ENCODE measurements around the gene KISS1R.

The KISS1R gene

DNA sequence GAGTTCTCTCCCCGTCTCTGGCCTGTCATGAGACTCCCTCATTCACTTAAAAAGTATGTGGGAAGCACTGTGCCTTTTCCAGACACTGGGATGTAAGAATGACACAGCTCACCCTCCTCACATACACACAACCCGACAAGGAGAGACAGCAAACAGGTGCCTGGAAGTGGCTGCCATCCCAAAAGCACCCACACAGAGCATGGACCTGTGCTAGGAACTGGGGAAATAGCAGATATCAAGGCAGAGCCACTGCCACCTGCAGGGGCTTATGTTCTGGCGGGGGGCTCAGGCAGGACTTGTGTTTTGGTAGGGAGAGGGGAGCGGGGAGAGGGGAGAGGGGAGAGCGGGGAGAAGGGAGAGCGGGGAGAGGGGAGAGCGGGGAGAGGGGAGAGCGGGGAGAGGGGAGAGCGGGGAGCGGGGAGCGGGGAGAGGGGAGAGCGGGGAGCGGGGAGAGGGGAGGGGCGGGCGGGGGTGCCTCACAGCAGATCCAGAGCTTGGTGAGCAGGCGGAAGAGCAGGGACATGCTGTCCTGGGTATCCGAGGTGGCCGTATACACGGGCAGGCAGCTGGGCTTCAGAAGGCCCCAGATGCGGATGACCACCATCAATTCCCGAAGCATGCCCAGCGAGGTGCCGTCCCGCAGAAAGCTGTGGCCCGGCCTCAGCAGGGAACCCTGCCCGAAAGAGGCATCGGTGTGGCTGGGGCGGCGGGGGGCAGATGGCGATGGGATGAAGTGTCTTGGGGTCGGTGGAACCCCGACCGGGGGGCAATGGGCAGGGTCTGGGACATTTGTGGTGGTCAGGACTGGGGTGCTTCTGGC, 45.5 kb upstream of the KISS1R start:
- Histone ChIP-seq H3K4me3 (ENCODE audit: low read length, poor library complexity, severe bottlenecking) (no peak overlapping the region), H3K79me2 (ENCODE audit: insufficient read depth, low read length) (no peaks in the 10 kb centered on the region), H3K9me2 (replicated peaks; ENCODE audit: low read depth, low read length) (no peaks in the 10 kb centered on the region), H3K27me3 (ENCODE audit: insufficient read depth, low read length, poor library complexity, severe bottlenecking) (no peaks in the 10 kb centered on the region), H3K4me2 (ENCODE audit: low read depth, low read length, poor library complexity, severe bottlenecking) (no peak overlapping the region), H3K36me3 (ENCODE audit: insufficient read depth, low read length) (no peaks in the 10 kb centered on the region; the same call in 1 of the 2 replicates), H4K20me1 (ENCODE audit: insufficient read depth, low read length, poor library complexity, severe bottlenecking) (no peaks in the 10 kb centered on the region), H3F3A (ENCODE audit: low read depth) (no peaks in the 10 kb centered on the region; the same call in 1 of the 2 replicates), H3K9me3 (ENCODE audit: insufficient read depth, low read depth, low read length) (no peaks in the 10 kb centered on the region), H2AFZ (ENCODE audit: low read length) (no peak overlapping the region), H3K4me1 (ENCODE audit: insufficient read depth, low read length, poor library complexity, severe bottlenecking) (no peaks in the 10 kb centered on the region), H3K9ac (ENCODE audit: low read depth, low read length, poor library complexity, severe bottlenecking) (no peak overlapping the region)
- TF ChIP-seq, protein P1, sequence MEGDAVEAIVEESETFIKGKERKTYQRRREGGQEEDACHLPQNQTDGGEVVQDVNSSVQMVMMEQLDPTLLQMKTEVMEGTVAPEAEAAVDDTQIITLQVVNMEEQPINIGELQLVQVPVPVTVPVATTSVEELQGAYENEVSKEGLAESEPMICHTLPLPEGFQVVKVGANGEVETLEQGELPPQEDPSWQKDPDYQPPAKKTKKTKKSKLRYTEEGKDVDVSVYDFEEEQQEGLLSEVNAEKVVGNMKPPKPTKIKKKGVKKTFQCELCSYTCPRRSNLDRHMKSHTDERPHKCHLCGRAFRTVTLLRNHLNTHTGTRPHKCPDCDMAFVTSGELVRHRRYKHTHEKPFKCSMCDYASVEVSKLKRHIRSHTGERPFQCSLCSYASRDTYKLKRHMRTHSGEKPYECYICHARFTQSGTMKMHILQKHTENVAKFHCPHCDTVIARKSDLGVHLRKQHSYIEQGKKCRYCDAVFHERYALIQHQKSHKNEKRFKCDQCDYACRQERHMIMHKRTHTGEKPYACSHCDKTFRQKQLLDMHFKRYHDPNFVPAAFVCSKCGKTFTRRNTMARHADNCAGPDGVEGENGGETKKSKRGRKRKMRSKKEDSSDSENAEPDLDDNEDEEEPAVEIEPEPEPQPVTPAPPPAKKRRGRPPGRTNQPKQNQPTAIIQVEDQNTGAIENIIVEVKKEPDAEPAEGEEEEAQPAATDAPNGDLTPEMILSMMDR (conservative IDR thresholded peaks at IDR 0.05; ENCODE audit: low read length), result no peak
- no peak for TF ChIP-seq EZH2phosphoT487 (IDR thresholded peaks at IDR 0.05; ENCODE audit: borderline replicate concordance)

DNA sequence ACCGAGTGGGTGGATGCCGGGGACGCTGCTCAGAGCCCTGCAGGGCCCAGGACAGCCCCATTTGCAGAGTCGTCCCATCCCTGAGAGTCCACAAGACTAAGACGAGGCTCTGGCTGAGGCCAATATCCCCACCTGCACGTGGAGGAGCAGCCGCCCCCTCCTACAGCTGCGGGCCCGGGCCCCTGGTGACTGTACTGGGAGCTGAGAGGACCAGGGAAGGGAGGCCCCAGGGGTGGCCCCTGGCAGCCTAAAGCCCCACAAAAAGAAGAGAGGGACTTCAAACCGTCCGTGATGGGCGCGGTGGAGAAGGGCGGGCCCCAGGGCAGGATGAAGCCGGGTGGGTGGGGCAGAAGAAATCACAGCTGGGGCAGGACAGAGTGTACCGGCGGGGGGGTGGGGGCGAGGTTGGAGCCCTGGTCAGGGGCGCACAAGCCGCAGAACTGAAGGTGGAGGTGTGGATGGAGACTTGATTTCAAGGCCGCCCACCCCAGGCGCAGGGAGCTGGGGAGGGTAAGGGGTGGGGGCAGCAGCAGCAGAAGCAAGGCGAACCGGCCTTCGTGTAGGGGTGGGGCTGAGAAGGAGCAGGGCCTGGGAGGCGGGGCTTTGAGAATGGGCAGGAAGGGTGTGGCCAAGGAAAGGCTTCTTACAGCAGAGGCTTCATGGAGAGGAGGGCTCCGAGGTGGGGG, 44.7 kb upstream of the KISS1R start:
- H3K9me2 ChIP-seq (replicated peaks; ENCODE audit: low read depth, low read length), result no peaks in the 10 kb centered on the region
- TF ChIP-seq EZH2phosphoT487 (IDR thresholded peaks at IDR 0.05; ENCODE audit: borderline replicate concordance), result no peak
- H3K4me1 ChIP-seq (ENCODE audit: insufficient read depth, low read length, poor library complexity, severe bottlenecking), result no peaks in the 10 kb centered on the region
- no peak overlapping the region for H3K9ac ChIP-seq (ENCODE audit: low read depth, low read length, poor library complexity, severe bottlenecking)
- H3K79me2 ChIP-seq (ENCODE audit: insufficient read depth, low read length), result no peaks in the 10 kb centered on the region
- H3F3A ChIP-seq (ENCODE audit: low read depth), result no peaks in the 10 kb centered on the region; the same call in 1 of the 2 replicates
- H3K36me3 ChIP-seq (ENCODE audit: insufficient read depth, low read length), result no peaks in the 10 kb centered on the region; the same call in 1 of the 2 replicates
- H3K9me3 ChIP-seq (ENCODE audit: insufficient read depth, low read depth, low read length), result no peaks in the 10 kb centered on the region
- no peak overlapping the region for H2AFZ ChIP-seq (ENCODE audit: low read length)
- no peaks in the 10 kb centered on the region for H4K20me1 ChIP-seq (ENCODE audit: insufficient read depth, low read length, poor library complexity, severe bottlenecking)
- no peaks in the 10 kb centered on the region for H3K27me3 ChIP-seq (ENCODE audit: insufficient read depth, low read length, poor library complexity, severe bottlenecking)
- H3K4me2 ChIP-seq (ENCODE audit: low read depth, low read length, poor library complexity, severe bottlenecking), result no peak overlapping the region
- H3K4me3 ChIP-seq (ENCODE audit: low read length, poor library complexity, severe bottlenecking), result no peak overlapping the region

DNA sequence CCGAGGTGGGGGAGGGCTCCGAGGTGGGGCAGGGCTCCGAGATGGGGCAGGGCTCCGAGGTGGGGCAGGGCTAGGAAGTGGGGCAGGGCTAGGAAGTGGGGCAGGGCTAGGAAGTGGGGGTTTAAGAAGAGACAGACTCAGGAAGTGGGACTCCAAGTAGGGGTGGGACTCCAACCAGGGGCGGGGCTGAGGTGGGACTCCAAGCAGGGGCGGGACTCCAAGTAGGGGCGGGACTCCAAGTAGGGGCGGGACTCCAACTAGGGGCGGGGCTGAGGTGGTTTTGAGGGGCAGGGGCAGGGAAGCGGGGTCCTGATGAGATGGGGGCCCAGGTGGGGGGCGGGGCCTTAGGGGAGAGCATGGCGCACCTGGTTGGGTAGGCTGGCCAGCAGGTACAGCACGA, 44.0 kb upstream of the KISS1R start:
- no peaks in the 10 kb centered on the region for H3K9me3 ChIP-seq (ENCODE audit: insufficient read depth, low read depth, low read length)
- H3F3A ChIP-seq (ENCODE audit: low read depth), result no peaks in the 10 kb centered on the region; the same call in 1 of the 2 replicates
- no peaks in the 10 kb centered on the region for H3K79me2 ChIP-seq (ENCODE audit: insufficient read depth, low read length)
- H3K9me2 ChIP-seq (replicated peaks; ENCODE audit: low read depth, low read length), result no peaks in the 10 kb centered on the region
- H3K9ac ChIP-seq (ENCODE audit: low read depth, low read length, poor library complexity, severe bottlenecking), result no peak overlapping the region
- no peak overlapping the region for H3K4me2 ChIP-seq (ENCODE audit: low read depth, low read length, poor library complexity, severe bottlenecking)
- H3K4me1 ChIP-seq (ENCODE audit: insufficient read depth, low read length, poor library complexity, severe bottlenecking), result no peaks in the 10 kb centered on the region
- no peak for TF ChIP-seq EZH2phosphoT487 (IDR thresholded peaks at IDR 0.05; ENCODE audit: borderline replicate concordance)
- TF ChIP-seq, protein P1 (conservative IDR thresholded peaks at IDR 0.05; ENCODE audit: low read length), result no peak
- H3K36me3 ChIP-seq (ENCODE audit: insufficient read depth, low read length), result no peaks in the 10 kb centered on the region; the same call in 1 of the 2 replicates
- H2AFZ ChIP-seq (ENCODE audit: low read length), result no peak overlapping the region
- H3K27me3 ChIP-seq (ENCODE audit: insufficient read depth, low read length, poor library complexity, severe bottlenecking), result no peaks in the 10 kb centered on the region
- H3K4me3 ChIP-seq (ENCODE audit: low read length, poor library complexity, severe bottlenecking), result no peak overlapping the region
- no peaks in the 10 kb centered on the region for H4K20me1 ChIP-seq (ENCODE audit: insufficient read depth, low read length, poor library complexity, severe bottlenecking)
